Aorta (tissue), 5 donors: ENCODE data around the gene WDR76. TPM values are rescaled to one million over a fixed set of nuclear protein-coding genes. Genes with fewer than 3 reads are reported as not detected.

Experiments used
- ATAC-seq: fragments of 200-7000 bp; cut with Tn5 transposase; one replicate; pipeline ENCODE4 v1.9.1; 2022; ENCODE audit warnings: moderate library complexity; ENCODE audit not compliant: low FRiP score
- DNase-seq, 2 donors: peaks; one replicate each; pipeline ENCODE4 v3.0.0-alpha.2; 2020
- H3K27ac ChIP-seq, 2 donors: one replicate each; pipeline ENCODE4 v1.5.1; 2013; ENCODE audit warnings: low read length in 2 of 2, mild to moderate bottlenecking in 2 of 2, moderate library complexity in 2 of 2, control low read depth in 1 of 2, inconsistent platforms in 1 of 2, low read depth in 1 of 2
- H3K27me3 ChIP-seq, 2 donors: one replicate each; pipeline ENCODE4 v1.6.1; 2013; ENCODE audit warnings: control low read depth in 1 of 2, low read length in 1 of 2, mild to moderate bottlenecking in 1 of 2, moderate library complexity in 1 of 2; ENCODE audit not compliant: insufficient read depth in 2 of 2, control insufficient read depth in 1 of 2
- H3K36me3 ChIP-seq, 2 donors: one replicate each; pipeline ENCODE4 v1.6.1; 2013; ENCODE audit warnings: control low read depth in 1 of 2, low read length in 1 of 2, mild to moderate bottlenecking in 1 of 2; ENCODE audit not compliant: insufficient read depth in 2 of 2, control insufficient read depth in 1 of 2
- H3K4me1 ChIP-seq, 2 donors: one replicate each; pipeline ENCODE4 v1.6.1; 2013; ENCODE audit warnings: low read length in 2 of 2, control low read depth in 1 of 2, mild to moderate bottlenecking in 1 of 2, moderate library complexity in 1 of 2; ENCODE audit not compliant: insufficient read depth in 2 of 2, control insufficient read depth in 1 of 2
- H3K4me3 ChIP-seq, 2 donors: one replicate each; pipeline ENCODE4 v1.5.1; 2013; ENCODE audit warnings: low read length in 2 of 2, control low read depth in 1 of 2, mild to moderate bottlenecking in 1 of 2
- H3K9me3 ChIP-seq: one replicate; pipeline ENCODE4 v1.6.1; 2013; ENCODE audit warnings: mild to moderate bottlenecking, low read length; ENCODE audit not compliant: control insufficient read depth
- WGBS, 2 donors: extraction: QIAGEN DNeasy Blood & Tissue Kit; methylation state at CpG; one replicate each; pipeline ENCODE4 v1.1.7; 2013; 5-methylcytosine and 5-hydroxymethylcytosine counted together
- intact Hi-C, 2 donors: fragments of 100-400 bp; cut with DNase I; formaldehyde crosslinking; loops; one replicate each; pipeline versions ENCODE4 v1.14.2 to v1.15.0; 2022
- polyA plus RNA-seq, 2 donors: library from polyadenylated mRNA; stranded (reverse); fragments of 200-250 nt; gene quantifications; one replicate each; pipeline ENCODE4 v1.2.3, GENCODE V29; 2013
- total RNA-seq, 2 donors: library from RNA; stranded (reverse); fragmentation: NEBNext Ultra II Directional; extraction: Animal tissue kit (Norgen Biotek cat#: 25700); gene quantifications; one replicate each; pipeline ENCODE4 v1.2.1, GENCODE V29; 2021
- donor health status: healthy with polysubstance abuse.
- donor health status: Bipolar disorder and iron deficiency.
- donor health status: DM: no; HTN: no; CAD: no.
- donor health status: DM: no; HTN: no; CAD: no.
- donor health status: DM: yes; HTN: yes; CAD: no.

The WDR76 gene
- total and polyA plus RNA-seq, 4 donors = 1.9 to 6.5 (median 4.1) TPM

GRCh38 chr15:43879386-43880355 lies 52.9 kb downstream of the WDR76 start:
- no peaks in the 10 kb centered on the region for H3K9me3 ChIP-seq
- intact Hi-C loops = no loop called here
- 86% methylated on average over 15 of the region's 15 CpGs for WGBS, 2 donors
- H3K36me3 ChIP-seq = no peaks in the 10 kb centered on the region
- H3K27ac ChIP-seq = no peak overlapping the region
- H3K27me3 ChIP-seq = no peaks in the 10 kb centered on the region
- H3K4me3 ChIP-seq = no peak overlapping the region
- H3K4me1 ChIP-seq = no peaks in the 10 kb centered on the region
- ATAC-seq = no peak
- DNase-seq = no peak

GRCh38 chr15:43880406-43881194 lies 53.8 kb downstream of the WDR76 start:
- H3K36me3 ChIP-seq = no peaks in the 10 kb centered on the region
- no peaks in the 10 kb centered on the region for H3K27me3 ChIP-seq
- no peaks in the 10 kb centered on the region for H3K4me1 ChIP-seq
- ATAC-seq (no peak), DNase-seq (no peak)
- 86 to 87% methylated on average over 5 of the region's 5 CpGs for WGBS, 2 donors
- no peak overlapping the region for H3K4me3 ChIP-seq
- H3K9me3 ChIP-seq = no peaks in the 10 kb centered on the region
- H3K27ac ChIP-seq = no peak overlapping the region
- intact Hi-C loops = no loop called here

- intact Hi-C loops = no loop called here
- ATAC-seq (no peak), DNase-seq (no peak)
- Histone ChIP-seq H3K27ac (no peak overlapping the region), H3K36me3 (no peaks in the 10 kb centered on the region), H3K4me1 (no peaks in the 10 kb centered on the region), H3K4me3 (no peak overlapping the region), H3K9me3 (no peaks in the 10 kb centered on the region), H3K27me3 (no peaks in the 10 kb centered on the region)
- 90 to 93% methylated on average over 4 of the region's 4 CpGs for WGBS, 2 donors
Observed at GRCh38 chr15:43881245-43881644, 54.4 kb downstream of the WDR76 start.

- Histone ChIP-seq H3K9me3 (no peaks in the 10 kb centered on the region), H3K4me1 (no peaks in the 10 kb centered on the region), H3K36me3 (no peaks in the 10 kb centered on the region), H3K27ac (no peak overlapping the region), H3K4me3 (no peak overlapping the region), H3K27me3 (no peaks in the 10 kb centered on the region)
- intact Hi-C loops = no loop called here
- WGBS, 2 donors = 87 to 88% methylated on average over 7 of the region's 7 CpGs
- DNase-seq (no peak), ATAC-seq (no peak)
Observed at GRCh38 chr15:43881944-43882343, 55.1 kb downstream of the WDR76 start.

GRCh38 chr15:43883571-43883970 lies 56.8 kb downstream of the WDR76 start:
- peak in 1 of 2 donors; percentile 34 for DNase-seq
- H3K27me3 ChIP-seq = no peaks in the 10 kb centered on the region
- H3K36me3 ChIP-seq = no peaks in the 10 kb centered on the region
- no peak for ATAC-seq
- intact Hi-C loops = no loop called here
- H3K9me3 ChIP-seq = no peaks in the 10 kb centered on the region
- no peak overlapping the region for H3K4me3 ChIP-seq
- WGBS, 2 donors = 95 to 96% methylated on average over 3 of the region's 3 CpGs
- no peak overlapping the region for H3K27ac ChIP-seq
- peaks cover 0 to 4% of the 10 kb centered on the region in 2 donors for H3K4me1 ChIP-seq

GRCh38 chr15:43886558-43886957 lies 59.8 kb downstream of the WDR76 start:
- intact Hi-C loops = no loop called here
- Histone ChIP-seq H3K27ac (no peak overlapping the region), H3K4me3 (no peak overlapping the region), H3K4me1 (peaks cover 0 to 4% of the 10 kb centered on the region in 2 donors), H3K27me3 (no peaks in the 10 kb centered on the region), H3K9me3 (no peaks in the 10 kb centered on the region), H3K36me3 (no peaks in the 10 kb centered on the region)
- WGBS, 2 donors = 79 to 81% methylated on average over 4 of the region's 4 CpGs
- ATAC-seq = no peak
- peak in 1 of 2 donors; percentile 38 for DNase-seq

- 56 to 65% methylated on average over 5 of the region's 5 CpGs for WGBS, 2 donors
- ATAC-seq = no peak
- Histone ChIP-seq H3K27ac (no peak overlapping the region), H3K9me3 (no peaks in the 10 kb centered on the region), H3K27me3 (no peaks in the 10 kb centered on the region), H3K4me3 (no peak overlapping the region), H3K4me1 (peaks cover 0 to 4% of the 10 kb centered on the region in 2 donors), H3K36me3 (no peaks in the 10 kb centered on the region)
- intact Hi-C loops = no loop called here
- peak in 1 of 2 donors; percentile 27 for DNase-seq
Observed at GRCh38 chr15:43887901-43888300, 61.1 kb downstream of the WDR76 start.

GRCh38 chr15:43889042-43889441 lies 62.2 kb downstream of the WDR76 start:
- Histone ChIP-seq H3K9me3 (no peaks in the 10 kb centered on the region), H3K36me3 (no peaks in the 10 kb centered on the region), H3K4me1 (peaks cover 0 to 4% of the 10 kb centered on the region in 2 donors), H3K27ac (no peak overlapping the region), H3K27me3 (no peaks in the 10 kb centered on the region), H3K4me3 (no peak overlapping the region)
- WGBS, 2 donors = 96 to 98% methylated on average over 3 of the region's 3 CpGs
- ATAC-seq (no peak), DNase-seq (no peak)
- intact Hi-C loops = no loop called here
